BJ (cell line): ENCODE data around the gene PDE6B. TPM values are rescaled to one million over a fixed set of nuclear protein-coding genes. Genes with fewer than 3 reads are reported as not detected.

ENCODE experiments used
- CTCF ChIA-PET: fragments of 350-600 bp; formaldehyde crosslinking; extraction: SDS; loops from one replicate; lab custom pipeline; 2021; ENCODE audit warnings: antibody characterized with exemption, inconsistent platforms; lab: Yijun Ruan, JAX
- POLR2A ChIA-PET: fragments of 300-600 bp; sonication (Branson Sonifier 250); formaldehyde crosslinking; extraction: SDS; loops from one replicate; lab custom pipeline; 2021; ENCODE audit warnings: antibody characterized with exemption; lab: Charles Lee
- DNase-seq: peaks from one replicate; pipeline ENCODE4 v3.0.0-alpha.2; 2011; ENCODE audit warnings: low read depth
- H3K27me3 ChIP-seq: 2 replicates; pipeline ENCODE4 v1.6.0; 2011; ENCODE audit warnings: low read length; ENCODE audit not compliant: control insufficient read depth, insufficient read depth
- H3K36me3 ChIP-seq: 2 replicates; pipeline ENCODE4 v1.5.1; 2011; ENCODE audit warnings: low read length; ENCODE audit not compliant: control insufficient read depth, insufficient read depth
- H3K4me3 ChIP-seq: 2 replicates; pipeline ENCODE4 v1.5.1; 2011; ENCODE audit warnings: low read depth, mild to moderate bottlenecking, control low read depth, low read length
- polyA plus RNA-seq: library from polyadenylated mRNA; depleted of rRNA; stranded (reverse); fragments of >200 nt; gene quantifications from 2 replicates; pipeline ENCODE4 v1.2.3, GENCODE V29; 2011
- TF ChIP-seq, protein P1 (sequence below): IDR thresholded peaks from 2 replicates; pipeline ENCODE4 v1.5.1; 2011; ENCODE audit warnings: low read depth, mild to moderate bottlenecking, control low read depth, inconsistent platforms, low read length, moderate library complexity; ENCODE audit not compliant: insufficient read depth

The PDE6B gene
- polyA plus RNA-seq, 1 experiment: 0.10 TPM

DNA sequence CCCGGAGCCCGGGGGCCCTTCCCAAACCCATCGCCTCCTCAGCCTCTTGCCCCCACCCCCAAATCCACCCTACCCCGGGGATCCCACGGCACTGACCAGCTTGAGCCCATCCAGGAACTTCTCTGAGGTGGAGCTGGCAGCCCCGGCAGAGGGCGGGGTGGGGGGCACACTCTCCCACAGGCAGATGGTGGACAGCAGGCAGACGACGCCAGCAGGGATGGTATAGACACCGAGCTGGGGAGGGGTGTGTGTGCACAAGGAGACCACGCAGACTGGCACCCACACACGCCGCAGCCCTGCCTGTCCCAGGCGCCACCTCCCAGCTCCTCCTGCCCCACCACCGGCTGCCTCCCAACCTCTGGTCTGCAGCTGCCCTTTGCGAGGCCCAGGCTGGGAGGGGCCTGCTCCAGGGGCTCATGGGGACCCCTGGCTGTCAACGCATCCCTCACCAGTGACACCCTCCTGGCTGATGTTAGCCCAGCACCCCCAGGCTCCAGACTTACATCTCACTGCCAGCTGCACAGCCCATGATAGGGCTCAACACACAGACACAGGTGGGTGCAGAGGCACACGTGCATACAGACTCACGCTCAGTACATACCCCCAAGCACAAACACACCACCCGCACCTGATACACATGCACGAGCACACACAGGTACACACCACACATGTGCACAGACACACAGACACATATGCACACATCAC, 59.4 kb downstream of the PDE6B start:
- no peaks in the 10 kb centered on the region for H3K27me3 ChIP-seq
- TF ChIP-seq, protein P1, sequence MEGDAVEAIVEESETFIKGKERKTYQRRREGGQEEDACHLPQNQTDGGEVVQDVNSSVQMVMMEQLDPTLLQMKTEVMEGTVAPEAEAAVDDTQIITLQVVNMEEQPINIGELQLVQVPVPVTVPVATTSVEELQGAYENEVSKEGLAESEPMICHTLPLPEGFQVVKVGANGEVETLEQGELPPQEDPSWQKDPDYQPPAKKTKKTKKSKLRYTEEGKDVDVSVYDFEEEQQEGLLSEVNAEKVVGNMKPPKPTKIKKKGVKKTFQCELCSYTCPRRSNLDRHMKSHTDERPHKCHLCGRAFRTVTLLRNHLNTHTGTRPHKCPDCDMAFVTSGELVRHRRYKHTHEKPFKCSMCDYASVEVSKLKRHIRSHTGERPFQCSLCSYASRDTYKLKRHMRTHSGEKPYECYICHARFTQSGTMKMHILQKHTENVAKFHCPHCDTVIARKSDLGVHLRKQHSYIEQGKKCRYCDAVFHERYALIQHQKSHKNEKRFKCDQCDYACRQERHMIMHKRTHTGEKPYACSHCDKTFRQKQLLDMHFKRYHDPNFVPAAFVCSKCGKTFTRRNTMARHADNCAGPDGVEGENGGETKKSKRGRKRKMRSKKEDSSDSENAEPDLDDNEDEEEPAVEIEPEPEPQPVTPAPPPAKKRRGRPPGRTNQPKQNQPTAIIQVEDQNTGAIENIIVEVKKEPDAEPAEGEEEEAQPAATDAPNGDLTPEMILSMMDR: no peak
- no peak overlapping the region for H3K4me3 ChIP-seq
- POLR2A ChIA-PET: no interaction called here
- CTCF ChIA-PET: interaction anchor here (0.6 to 2.8 kb wide), 9 partner anchors 8 to 309 kb away, joined by 3 to 22 read pairs (median 4); partner anchors contain the start of genes ATP5ME and MYL5
- H3K36me3 ChIP-seq: no peaks in the 10 kb centered on the region
- no peak for DNase-seq

DNA sequence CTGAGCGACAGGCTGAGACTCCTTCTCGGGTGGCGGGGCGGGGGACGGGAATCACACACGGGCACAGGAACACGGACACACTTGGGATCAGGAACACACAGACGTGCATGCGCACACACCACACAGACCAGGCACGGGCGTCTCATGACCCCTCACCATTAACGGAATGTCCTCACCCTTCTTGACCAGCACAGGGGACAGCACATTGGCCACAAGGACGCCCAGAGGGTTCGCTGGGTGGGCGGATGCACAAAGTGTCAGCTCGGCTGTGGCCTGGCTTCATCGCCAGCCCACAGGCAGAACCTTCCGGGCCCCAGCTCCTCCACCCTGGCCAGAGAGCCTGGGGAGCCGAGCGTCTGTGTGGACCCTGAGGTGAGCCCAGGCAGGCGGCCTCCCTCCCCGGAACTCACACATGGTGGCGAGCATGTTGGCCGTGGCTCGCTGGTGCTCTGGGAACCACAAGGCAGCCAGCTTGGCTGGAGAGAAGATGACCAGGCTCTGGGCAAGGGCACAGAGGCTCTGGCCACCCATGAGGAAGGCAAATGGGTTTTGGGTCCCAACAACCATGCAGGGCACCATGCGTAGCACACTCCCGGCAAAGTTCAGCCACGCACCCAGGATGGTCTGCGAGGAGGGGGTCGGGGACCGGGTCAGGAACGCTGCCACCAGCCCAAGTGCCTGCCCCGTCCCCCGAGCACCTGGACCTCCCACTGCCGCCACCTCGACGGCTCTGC, 60.5 kb downstream of the PDE6B start:
- no peaks in the 10 kb centered on the region for H3K36me3 ChIP-seq
- TF ChIP-seq, protein P1: no peak
- no peak for DNase-seq
- POLR2A ChIA-PET: no interaction called here
- CTCF ChIA-PET: interaction anchor here (1.0 to 2.8 kb wide), 2 partner anchors 15 to 301 kb away, joined by 3 to 7 read pairs; no protein-coding TSS in a partner anchor
- H3K4me3 ChIP-seq: no peak overlapping the region
- H3K27me3 ChIP-seq: no peaks in the 10 kb centered on the region

DNA sequence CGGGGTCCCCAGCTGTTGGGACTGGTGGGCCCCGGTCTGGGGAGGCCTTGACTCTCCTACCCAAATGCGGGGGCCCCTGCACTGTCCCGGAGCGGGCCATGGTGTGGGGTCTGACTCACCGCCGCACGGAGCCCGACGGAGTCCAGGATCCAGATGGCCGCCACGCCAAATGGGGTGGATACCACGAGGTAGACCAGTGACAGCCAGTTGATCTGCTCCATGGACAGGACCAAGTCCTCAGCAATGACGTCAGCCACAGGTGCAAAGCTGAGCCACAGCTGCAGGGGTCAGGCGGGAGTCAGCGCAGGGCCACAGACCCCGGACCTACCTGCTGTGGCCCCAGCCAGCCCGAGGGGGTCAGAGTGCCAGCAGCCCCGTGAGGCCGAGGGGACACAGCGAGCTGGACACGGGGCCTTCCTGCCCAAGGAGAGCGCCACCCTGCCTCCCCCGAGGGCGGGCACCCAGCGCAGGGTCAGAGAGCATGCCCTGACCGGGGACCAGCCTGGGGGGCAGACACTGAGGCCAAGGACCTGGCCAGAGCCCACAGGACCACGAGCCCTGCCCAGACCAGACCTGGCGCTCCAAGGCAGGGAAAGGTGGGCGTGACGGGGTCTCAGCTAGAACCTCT, 61.2 kb downstream of the PDE6B start:
- DNase-seq: no peak
- Histone ChIP-seq H3K36me3 (no peaks in the 10 kb centered on the region), H3K27me3 (no peaks in the 10 kb centered on the region), H3K4me3 (no peak overlapping the region)
- ChIA-PET CTCF (interaction anchor here (0.9 to 2.8 kb wide), 8 partner anchors 9 to 301 kb away, joined by 3 to 7 read pairs (median 3); partner anchors contain the start of genes ATP5ME and MYL5), POLR2A (interaction anchor here (1.0 kb wide), 1 partner anchor 9 kb away, joined by 3 read pairs; no protein-coding TSS in a partner anchor)
- TF ChIP-seq, protein P1: no peak

DNA sequence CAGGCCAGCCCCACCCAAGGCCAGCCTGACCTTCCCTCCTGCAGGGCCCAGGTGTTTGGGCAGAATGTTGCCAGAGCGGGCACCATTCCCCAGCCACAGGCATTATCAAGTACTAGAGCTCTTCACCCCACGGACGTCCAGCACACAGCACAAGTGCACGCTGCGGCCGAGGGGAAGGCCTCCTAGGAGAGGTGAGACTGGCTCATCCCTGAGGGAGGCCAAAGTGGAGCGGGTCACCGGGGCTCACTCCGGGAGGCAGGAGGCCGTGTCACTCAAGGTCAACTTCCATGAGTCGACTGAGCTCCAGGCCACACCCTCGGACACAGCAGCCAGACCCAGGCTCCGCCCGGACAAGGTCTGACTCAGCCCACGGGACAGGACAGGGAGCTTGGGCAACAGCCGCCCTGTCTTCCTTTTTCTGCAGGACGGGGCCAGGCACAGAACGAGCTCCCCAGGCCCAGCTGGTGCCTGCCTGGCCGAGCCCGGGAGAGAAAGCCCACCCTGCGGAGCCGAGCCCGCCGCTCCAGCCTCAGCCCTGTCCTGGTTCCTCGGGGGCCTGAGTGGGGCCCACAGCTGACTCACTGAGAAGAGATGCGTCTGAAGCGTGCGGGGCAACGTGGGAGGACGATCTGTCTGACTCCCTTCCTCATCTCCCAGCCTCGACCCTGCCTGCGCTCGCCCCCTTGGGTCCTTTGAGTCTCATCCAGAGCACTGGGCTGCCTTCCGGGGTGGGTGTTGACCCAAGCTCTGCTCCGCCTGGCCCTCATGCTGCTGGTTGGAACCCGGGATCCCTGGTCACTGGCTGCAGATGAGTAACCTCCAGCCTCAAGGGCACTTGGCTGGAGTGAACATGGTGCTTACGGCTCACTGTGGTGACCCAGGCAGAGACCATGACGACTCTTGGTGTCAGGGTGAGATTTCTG, 61.9 kb downstream of the PDE6B start:
- Histone ChIP-seq H3K27me3 (no peaks in the 10 kb centered on the region), H3K36me3 (no peaks in the 10 kb centered on the region), H3K4me3 (no peak overlapping the region)
- TF ChIP-seq, protein P1: no peak
- ChIA-PET POLR2A (interaction anchor here (1.0 kb wide), 1 partner anchor 10 kb away, joined by 3 read pairs; no protein-coding TSS in a partner anchor), CTCF (interaction anchor here (0.9 to 1.3 kb wide), 6 partner anchors 10 to 16 kb away, joined by 3 to 4 read pairs (median 3); partner anchors contain the start of genes ATP5ME and MYL5)
- DNase-seq: peak; percentile 46
